NCI-H345 treated with DMSO at 0.1 percent for 48 hours (cell line): Measurements from ENCODE around the gene IDNK.
"Not testable (repeated sequence)": the region's sequence is repeated elsewhere in the genome, so short reads cannot be mapped to it uniquely, and the experiment has no call there.

Experiments
- DNase-seq: peaks from one replicate; lab custom pipeline; 2025; ENCODE audit not compliant: unreplicated experiment; lab: John Stamatoyannopoulos, UW

IDNK gene

DNA sequence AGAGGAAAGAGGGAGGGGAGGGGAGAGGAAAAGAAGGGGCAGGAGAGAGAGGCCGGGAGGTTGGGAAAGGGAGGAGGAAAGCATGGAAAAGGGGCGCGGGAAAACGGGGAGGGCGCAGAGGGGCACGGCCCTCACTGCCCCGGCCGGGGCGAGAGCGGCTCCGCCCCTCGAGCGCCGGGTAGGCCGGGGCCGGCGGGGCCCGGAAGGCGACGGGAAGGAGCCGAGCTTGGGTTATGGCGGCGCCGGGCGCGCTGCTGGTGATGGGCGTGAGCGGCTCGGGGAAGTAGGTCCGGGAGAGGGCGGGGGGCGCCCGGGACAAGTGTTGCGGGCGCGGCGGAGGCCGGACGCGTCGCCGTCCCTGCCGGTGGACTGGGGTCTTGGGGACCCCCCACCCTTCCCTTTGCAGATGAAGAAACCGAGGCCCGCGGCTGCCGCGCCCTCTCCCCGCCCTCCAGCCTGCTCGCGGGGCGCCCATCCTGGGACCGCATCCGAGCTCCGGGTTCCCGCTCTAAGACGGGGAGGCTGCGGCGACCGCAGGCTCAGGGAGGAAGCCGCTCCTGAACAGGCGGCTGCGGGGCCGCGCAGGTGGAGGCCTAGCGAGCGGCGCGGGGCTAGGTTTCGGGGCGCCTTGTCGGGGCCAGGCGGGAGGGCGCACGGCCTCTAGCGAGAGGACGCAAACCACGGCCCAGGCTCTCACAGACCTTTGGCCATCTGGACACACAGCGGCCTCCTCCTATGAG is at the start of gene IDNK:
TSS of gene IDNK (plus strand) at position 205 of the 740 bp plus-strand sequence. CDS start at position 234, 29 bp downstream.
- DNase-seq, result no peak

DNA sequence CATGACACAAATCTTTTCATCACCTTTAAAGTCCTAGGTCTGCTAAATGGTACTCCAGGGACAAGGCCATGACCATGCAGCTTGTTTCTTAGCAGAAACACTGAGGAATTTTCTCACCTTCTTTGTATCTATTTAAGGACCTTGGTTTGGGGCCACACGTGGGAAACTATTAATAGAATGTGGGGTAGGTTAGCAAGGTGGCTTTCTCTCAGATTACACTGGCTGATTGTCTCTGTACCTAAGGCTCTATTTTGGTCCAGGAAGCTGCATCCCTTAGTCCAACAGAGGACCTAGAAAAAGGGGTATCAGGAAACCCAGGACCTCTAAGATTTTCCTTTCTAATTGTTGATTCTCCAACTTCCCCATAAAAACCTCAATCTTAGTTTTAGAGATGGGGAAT is 48.5 kb upstream of the IDNK start:
- DNase-seq, result no peak

DNA sequence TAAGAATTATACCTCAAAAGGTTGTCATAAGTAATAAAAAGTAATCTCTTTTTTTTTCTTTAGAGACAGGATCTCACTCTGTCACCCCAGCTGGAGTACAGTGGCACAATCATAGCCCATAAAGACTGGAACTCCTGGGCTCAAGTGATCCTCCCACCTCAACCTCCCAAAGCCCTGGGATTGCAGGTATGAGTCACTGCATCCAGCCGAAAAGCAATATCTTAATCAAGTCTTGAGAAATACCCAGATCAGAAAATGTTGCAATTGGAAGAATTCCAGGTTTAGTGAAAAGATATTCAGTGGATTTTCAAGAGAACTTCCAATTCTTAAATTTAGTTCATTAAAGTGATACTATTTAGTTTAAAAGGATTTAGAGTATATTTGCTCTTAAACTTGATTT is 40.9 kb upstream of the IDNK start:
- DNase-seq, result no peak

DNA sequence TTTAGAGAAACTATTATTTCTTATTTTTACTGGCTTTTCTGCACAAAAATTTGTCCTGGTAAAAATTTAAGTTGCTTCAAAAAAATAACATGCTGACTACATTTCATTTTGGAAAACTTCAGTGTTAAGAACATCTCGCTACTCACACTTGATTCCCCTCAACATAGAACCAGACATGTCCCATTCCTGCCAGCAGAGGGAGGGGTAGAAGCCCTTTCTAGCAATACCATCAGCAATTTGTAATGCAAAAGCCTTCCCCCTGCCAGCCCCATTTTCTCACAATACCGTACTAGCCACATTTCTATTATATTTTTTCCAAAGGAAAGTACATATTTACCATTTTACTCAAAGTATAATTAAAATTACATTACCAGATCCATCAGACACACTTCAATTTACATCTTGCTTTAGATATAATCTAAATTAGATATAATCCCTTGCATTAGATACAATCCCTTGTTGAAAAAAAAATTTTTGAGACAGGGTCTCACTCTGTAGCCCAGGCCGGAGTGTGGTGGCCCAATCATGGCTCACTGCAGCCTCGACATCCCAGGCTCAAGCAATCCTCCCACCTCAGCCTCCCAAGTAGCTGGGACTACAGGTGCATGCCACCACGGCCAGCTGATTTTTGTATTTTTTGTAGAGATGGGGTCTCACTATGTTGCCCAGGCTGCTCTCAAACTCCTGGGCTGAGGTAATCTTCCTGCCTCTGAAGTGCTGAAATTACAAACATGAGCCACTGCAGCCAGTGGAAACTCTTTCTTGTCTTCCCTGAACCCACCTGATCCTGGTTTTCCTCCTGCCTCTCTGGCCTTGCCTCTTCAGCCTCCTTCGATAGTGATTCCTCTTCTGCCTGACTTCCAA is 39.6 kb upstream of the IDNK start:
- no peak for DNase-seq

DNA sequence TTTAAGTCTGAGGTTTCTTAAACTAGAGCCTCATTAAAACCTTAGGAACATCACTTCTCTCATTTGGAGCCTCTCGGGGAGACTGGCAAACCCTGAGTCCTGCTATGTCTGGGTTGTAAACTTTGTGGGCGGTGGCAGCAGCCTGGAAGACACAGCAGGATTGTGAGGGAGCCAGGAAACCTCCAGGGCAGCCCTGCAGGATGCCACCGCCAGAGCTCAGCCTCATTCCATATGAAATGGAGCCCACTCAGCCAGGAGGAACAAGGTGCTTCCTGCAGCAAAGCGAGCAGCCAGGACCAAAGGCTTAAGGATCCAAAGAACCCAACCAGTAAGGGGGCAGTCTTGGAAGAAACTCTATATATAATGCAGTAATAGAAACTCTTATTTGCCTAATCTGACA is 37.9 kb upstream of the IDNK start:
- DNase-seq, result peak; percentile 17

DNA sequence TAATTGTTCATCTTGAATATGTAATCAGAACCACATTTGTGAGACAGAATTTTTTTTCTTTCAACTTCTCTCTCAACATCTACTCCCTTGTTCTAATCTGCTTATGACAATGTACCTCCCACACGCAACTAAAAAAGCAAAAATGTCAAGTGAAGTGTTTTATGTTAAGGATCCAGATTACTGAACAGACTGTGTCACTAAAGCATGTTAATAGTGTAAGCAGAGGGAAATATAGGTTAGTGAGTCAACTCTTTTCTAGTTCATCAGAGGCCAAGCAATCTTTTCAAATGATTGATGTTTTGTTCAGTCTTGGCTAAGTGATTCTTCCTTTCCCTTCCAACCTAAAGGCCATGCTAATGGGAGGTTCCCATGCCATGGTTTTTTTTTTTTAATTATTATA is 34.7 kb upstream of the IDNK start:
- no peak for DNase-seq

DNA sequence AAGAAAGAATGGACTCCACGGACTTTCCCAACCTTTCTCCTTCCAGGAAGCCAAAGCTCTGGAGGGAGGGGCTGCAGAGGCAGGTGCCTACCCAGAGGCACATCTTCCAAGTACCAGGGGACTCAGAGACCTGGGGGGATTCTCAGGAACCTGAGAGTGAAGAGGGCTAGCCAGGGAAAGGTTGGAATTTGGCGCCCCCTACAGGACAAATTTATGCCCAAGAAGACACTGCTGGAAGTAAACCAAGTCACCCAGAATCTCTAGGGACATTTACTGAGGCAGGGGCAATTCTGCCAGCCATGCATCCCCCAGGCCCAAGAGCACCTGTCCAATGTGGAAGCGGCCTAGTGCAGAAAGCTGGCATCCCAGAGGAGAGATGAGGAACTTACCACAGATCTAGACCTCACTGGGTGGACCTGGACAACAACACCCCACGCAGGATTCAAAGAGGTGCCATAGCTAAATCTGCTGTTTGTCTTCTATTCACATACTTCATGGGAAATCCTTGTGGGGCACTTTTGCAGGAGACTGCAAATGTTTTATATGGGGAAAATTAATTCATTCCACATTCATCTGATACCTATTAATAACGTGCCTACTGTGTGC is 25.9 kb upstream of the IDNK start:
- DNase-seq, result peak; percentile 3

DNA sequence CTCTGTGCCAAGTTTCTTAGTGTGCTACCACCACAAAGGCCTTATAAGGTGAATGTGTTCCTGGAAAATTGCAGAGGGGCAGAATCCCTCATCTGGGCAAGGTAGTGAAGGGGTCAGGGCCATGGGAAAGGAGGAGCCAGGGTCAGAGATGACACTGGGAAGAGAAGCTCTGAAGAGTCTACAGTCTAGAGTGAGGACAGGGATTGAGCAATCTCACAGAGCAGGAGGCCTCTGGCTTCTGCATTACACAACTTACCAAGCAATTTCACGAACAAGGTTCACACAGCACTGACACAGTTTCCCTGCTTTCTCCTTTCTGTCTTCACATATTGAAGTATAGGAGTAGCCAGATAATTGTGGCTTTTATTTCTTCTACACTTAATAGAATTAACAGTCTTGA is 24.5 kb upstream of the IDNK start:
- no peak for DNase-seq

DNA sequence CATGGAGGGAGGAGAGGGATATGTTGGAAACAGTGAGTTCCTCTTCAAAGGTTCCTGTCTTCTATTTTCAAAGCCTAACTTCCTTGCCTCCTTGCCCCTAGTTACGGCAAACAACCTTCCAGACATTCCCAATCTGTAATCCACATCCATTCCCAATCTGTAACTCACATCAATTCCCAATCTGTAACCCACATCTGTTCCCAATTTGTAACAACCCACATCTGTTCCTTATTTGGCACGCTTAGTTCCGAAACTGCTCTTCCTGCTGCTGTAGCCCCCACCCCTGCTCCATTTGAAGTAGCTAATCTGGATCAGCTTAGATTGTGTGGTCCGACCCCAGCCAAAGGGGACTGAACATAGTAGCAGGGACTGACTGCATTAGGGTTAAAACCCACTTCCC is 23.9 kb upstream of the IDNK start:
- no peak for DNase-seq

DNA sequence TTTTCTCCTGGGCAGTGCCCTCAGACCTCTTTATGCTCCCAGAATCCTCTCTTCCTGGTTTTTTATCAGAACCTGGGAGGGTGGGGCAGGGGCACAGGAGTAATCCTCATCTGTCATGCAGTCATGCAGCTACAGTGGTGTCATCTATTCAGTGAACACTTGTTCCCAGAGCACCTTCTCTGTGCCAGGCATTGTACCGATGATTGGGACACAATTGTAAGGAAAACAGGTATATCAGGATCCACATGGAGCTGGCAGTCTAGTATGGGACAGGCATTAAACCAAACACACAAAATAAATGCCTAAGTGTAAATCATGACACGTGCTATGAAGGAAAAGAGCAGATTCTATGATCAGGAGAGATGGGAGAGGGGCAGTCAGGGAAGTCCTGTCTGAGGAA is 21.5 kb upstream of the IDNK start:
- DNase-seq, result no peak

DNA sequence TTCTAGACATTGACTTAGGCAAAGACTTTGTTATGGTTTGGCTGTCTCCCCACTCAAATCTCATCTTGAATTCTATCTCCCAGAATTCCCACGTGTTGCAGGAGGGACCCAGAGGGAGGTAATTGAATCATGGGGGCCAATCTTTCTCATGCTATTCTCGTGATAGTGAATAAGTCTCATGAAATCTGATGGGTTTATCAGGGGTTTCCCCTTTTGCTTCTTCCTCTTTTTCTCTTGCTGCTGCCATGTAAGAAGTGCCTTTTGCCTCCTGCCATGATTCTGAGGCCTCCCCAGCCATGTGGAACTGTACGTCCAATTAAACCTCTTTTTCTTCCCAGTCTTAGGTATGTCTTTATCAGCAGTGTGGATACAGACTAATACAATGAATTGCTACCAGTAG is 15.3 kb upstream of the IDNK start:
- not testable (repeated sequence) for DNase-seq

DNA sequence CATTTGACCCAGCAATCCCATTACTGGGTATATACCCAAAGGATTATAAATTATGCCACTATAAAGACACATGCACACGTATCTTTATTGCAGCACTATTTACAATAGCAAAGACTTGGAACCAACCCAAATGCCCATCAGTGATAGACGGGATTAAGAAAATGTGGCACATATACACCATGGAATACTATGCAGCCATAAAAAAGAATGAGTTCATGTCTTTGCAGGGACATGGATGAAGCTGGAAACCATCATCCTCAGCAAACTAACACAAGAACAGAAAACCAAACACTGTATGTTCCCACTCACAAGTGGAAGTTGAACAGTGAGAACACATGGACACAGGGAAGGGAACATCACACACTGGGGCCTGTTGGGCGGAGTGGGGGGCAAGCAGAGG is 9.6 kb upstream of the IDNK start:
- DNase-seq, result not testable (repeated sequence)

DNA sequence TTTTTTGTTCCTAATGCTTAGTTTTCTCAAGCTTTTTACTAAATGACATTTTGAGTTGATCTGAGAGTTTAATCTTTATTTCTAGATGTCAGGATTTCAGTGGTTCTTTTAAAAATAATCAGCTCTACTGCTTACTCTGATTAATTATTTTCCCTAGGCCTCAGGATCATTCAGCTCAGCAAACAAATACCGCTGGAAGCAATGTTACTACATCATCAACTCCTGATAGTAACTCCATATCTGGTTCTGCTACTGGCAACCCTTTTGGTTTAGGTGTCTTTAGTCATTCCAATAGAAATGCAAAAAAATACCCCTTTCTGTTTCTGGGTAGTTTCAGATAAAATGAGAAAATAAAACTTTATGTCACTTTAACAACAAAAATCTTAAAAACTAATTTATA is 5.6 kb upstream of the IDNK start:
- no peak for DNase-seq

DNA sequence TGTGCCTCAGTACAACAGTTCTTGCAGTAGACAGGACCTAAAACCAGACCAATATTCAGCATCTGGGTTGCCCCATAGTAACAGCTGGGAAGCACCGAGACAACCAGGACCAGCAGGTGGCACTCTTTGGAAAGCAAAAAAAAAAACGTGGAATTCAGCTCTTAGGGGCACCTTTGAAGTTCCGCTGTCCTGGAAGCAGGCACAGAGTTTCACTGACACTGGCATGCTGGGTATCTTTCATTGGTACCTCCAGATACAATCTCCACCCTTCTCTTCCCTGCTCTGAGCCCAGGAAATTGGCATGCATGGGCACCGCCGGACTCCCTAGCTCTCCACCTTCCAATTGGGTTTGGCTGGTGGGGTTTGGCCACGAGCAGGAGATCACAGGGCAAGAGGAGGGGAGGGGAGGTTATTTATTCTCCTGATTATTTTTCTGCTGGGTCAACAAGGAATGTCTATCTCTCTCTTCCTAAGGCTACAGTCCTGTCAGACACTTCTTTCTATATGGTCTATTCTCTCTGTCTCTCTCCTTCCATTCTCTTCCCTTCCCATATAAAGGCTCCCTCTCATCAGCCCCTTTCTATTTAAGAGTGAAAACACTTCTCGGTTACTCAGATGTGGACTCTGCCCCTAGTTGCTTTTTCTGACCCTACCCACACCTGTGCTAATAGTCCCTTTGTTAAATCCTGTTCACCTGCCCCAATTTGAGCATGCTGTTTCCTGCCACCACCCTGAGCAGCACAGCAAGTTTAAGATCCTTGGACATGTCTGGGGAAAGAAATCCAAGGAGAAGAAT is 1.9 kb upstream of the IDNK start:
- DNase-seq, result peak; percentile 5

DNA sequence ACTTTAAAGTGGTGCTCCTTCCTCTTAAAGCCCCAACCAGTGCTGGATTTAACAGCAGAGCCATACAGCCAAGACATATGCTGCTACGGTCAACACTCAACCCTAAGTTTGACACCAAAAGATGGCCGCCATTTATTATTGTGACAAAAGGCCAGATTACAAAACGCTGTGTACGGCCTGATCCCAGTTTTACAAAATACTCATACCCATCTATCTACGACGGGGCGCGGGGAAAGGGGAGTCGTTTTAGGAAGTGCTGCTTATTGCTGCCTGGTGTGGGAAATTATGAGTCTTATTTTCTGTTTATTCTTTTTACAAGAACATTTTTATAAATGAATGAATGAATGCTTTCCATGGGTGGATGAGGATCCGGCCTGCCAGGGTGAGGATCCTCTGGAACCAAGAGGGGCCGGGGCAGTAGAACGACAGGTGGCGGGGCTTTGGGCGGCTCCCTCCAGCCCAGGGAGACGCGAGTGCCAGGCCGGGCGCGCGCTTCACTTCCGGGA is 457 bp upstream of the IDNK start:
- DNase-seq, result no peak

DNA sequence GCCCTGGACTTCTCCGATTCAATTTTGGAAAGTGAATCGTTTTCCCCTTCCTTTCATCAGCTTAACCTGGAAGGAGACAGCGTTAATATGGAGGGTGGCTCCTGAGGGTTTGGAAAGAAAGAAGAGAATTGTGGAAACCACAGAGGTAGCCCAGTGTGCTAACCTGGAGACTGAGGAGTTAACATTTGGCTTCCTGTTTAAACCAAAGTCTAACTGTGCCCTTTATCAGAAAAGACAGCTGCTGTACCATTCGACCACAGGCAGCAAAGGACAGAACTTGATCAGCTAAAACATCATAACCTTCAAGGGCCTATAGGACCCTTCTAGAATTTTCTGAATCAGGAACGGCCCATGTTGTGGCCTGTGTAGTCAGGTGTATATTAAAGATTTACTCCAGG is 735 bp downstream of the IDNK start:
- DNase-seq, result no peak

DNA sequence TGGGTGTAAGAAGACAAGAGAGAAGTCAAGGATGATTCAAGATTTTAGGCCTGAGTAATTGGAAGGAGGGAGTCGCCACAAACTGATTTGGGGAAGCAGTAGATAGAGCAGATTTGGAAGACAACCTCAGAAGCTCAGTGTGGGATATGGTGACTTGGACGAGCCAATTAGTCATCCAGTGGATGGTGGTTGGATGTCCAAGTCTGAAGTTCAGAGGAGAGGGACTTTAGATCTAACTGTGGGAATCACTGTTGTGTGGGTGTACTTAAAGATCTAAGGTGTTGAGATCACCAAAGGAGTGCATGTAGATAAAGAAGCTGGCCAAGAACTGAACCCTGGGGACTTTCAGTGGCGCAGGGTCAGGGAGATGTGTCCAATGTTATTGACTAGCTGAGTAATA is 2.2 kb downstream of the IDNK start:
- DNase-seq, result no peak

DNA sequence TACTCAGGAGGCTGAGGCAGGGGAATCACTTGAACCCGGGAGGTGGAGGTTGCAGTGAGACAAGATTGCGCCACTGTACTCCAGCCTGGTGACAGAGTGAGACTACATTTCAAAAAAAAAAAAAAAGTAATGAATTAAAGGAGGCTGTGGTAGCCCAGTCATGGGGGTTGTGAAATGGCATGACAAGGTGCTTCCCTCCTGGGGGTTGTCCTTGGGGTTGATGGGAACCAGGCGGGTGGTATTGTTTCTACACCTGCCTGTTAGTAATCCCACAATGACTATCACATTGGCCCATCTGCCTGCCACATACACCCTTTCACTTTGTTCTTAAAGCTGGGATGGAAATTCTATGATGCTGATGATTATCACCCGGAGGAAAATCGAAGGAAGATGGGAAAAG is 5.6 kb downstream of the IDNK start:
- DNase-seq, result no peak

DNA sequence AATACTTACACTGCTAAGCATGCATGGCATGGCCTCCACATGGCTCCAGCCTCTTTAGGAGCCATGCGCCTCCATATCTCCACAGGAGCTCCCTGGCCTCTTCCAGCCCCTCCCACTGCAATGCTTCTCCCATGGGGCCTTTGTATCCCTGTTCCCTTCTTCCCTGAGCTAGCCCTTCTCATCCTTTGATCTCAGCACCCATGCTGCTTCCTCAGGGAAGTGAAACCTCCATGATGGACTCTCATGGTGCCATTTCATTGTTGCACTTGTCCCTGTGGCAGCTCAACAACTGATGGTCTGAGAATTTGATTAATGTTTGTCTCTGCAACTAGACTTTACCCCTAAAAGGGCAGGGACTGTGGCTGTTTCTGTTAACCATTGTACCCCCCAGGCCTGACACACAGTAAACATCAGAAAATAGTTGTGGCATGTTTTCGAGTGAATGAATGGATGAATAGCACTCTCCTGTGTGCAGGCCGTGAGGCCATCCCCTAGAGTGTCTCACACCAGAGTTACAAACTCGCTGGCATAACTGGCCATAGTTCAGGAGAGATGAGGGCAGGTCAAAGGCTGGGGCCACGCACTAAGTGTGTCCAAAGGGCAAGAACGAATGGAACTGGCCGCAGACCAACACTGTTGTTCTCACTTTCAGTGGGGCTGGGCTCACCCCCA is 6.6 kb downstream of the IDNK start:
- no peak for DNase-seq

DNA sequence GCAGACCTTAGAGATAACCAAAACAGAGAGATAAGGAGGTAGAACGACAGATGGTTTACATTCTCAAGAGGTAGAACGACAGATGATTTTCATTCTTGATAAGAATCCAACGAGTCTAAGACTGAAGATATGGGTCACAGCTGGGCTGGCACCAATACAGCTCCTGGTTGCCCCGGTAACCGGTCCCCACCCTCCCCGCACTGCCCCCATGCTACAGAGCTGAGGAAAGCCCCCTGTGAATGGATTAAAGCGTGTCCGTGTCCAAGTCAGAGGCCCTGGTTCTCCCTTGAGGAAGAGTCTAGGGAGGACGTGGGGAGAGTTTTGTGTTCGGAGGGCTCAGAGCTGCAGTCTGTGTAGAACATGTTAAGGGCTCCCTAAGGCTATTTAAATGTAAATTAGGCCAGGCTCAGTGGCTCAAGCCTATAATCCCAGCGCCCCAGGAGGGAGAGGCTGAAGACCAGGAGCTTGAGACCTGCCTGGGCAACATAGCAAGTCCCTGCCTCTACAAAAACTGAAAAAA is 8.1 kb downstream of the IDNK start:
- no peak for DNase-seq
